Measurements from ENCODE around the gene RAI1.
"Not testable (repeated sequence)": the region's sequence is repeated elsewhere in the genome, so short reads cannot be mapped to it uniquely, and the experiment has no call there.

The RAI1 gene

GRCh38 chr17:17796787-17797061, 115.5 kb downstream of the RAI1 start:
- peaks cover 3% of the 10 kb centered on the region for H3K27me3 Mint-ChIP-seq
- H3K4me1 Mint-ChIP-seq (ENCODE audit: low read depth) = peaks cover 13% of the 10 kb centered on the region
- H3K9me3 Mint-ChIP-seq = no peaks in the 10 kb centered on the region
- H3K36me3 Mint-ChIP-seq (ENCODE audit: low read depth) = peaks cover 78% of the 10 kb centered on the region
- intact Hi-C loops (cut with micrococcal nuclease) = no loop called here
- no peak overlapping the region for H3K27ac Mint-ChIP-seq
- H3K4me3 Mint-ChIP-seq = no peak overlapping the region

- no peak overlapping the region for H3K27ac Mint-ChIP-seq
- no peaks in the 10 kb centered on the region for H3K9me3 Mint-ChIP-seq
- intact Hi-C loops (cut with micrococcal nuclease) = no loop called here
- H3K36me3 Mint-ChIP-seq (ENCODE audit: low read depth) = peaks cover 84% of the 10 kb centered on the region
- no peak overlapping the region for H3K4me3 Mint-ChIP-seq
- H3K4me1 Mint-ChIP-seq (ENCODE audit: low read depth) = peaks cover 8% of the 10 kb centered on the region
- no peaks in the 10 kb centered on the region for H3K27me3 Mint-ChIP-seq
Measured at GRCh38 chr17:17797119-17797809, 116.0 kb downstream of the RAI1 start.

- intact Hi-C loops (cut with micrococcal nuclease) = no loop called here
- Mint-ChIP-seq H3K9me3 (no peaks in the 10 kb centered on the region), H3K27ac (no peak overlapping the region), H3K36me3 (ENCODE audit: low read depth) (peaks cover 82% of the 10 kb centered on the region), H3K27me3 (no peaks in the 10 kb centered on the region), H3K4me3 (no peak overlapping the region), H3K4me1 (ENCODE audit: low read depth) (no peaks in the 10 kb centered on the region)
Measured at GRCh38 chr17:17798010-17798556, 116.8 kb downstream of the RAI1 start.

- Mint-ChIP-seq H3K4me1 (ENCODE audit: low read depth) (no peaks in the 10 kb centered on the region), H3K27me3 (no peaks in the 10 kb centered on the region), H3K4me3 (no peak overlapping the region), H3K36me3 (ENCODE audit: low read depth) (peaks cover 82% of the 10 kb centered on the region), H3K27ac (no peak overlapping the region), H3K9me3 (no peaks in the 10 kb centered on the region)
- intact Hi-C loops (cut with micrococcal nuclease) = no loop called here
Measured at GRCh38 chr17:17798573-17799255, 117.5 kb downstream of the RAI1 start.

GRCh38 chr17:17800504-17801021, 119.3 kb downstream of the RAI1 start:
- Mint-ChIP-seq H3K27ac (no peak overlapping the region), H3K9me3 (no peaks in the 10 kb centered on the region), H3K36me3 (ENCODE audit: low read depth) (peaks cover 79% of the 10 kb centered on the region), H3K4me3 (no peak overlapping the region), H3K4me1 (ENCODE audit: low read depth) (no peaks in the 10 kb centered on the region), H3K27me3 (no peaks in the 10 kb centered on the region)
- intact Hi-C loops (cut with micrococcal nuclease) = no loop called here

- intact Hi-C loops (cut with micrococcal nuclease) = no loop called here
- Mint-ChIP-seq H3K36me3 (ENCODE audit: low read depth) (peaks cover 78% of the 10 kb centered on the region), H3K9me3 (no peaks in the 10 kb centered on the region), H3K27me3 (no peaks in the 10 kb centered on the region), H3K27ac (no peak overlapping the region), H3K4me1 (ENCODE audit: low read depth) (no peaks in the 10 kb centered on the region), H3K4me3 (no peak overlapping the region)
Measured at GRCh38 chr17:17801800-17802481, 120.7 kb downstream of the RAI1 start.

GRCh38 chr17:17804007-17804406, 122.7 kb downstream of the RAI1 start:
- H3K27me3 Mint-ChIP-seq = no peaks in the 10 kb centered on the region
- no peaks in the 10 kb centered on the region for H3K9me3 Mint-ChIP-seq
- H3K4me3 Mint-ChIP-seq = no peak overlapping the region
- H3K27ac Mint-ChIP-seq = no peak overlapping the region
- intact Hi-C loops (cut with micrococcal nuclease) = no loop called here
- no peaks in the 10 kb centered on the region for H3K4me1 Mint-ChIP-seq (ENCODE audit: low read depth)
- H3K36me3 Mint-ChIP-seq (ENCODE audit: low read depth) = peaks cover 72% of the 10 kb centered on the region

GRCh38 chr17:17805575-17805974, 124.3 kb downstream of the RAI1 start:
- Mint-ChIP-seq H3K9me3 (no peaks in the 10 kb centered on the region), H3K36me3 (ENCODE audit: low read depth) (peaks cover 73% of the 10 kb centered on the region), H3K4me1 (ENCODE audit: low read depth) (no peaks in the 10 kb centered on the region), H3K27me3 (no peaks in the 10 kb centered on the region), H3K4me3 (no peak overlapping the region), H3K27ac (no peak overlapping the region)
- intact Hi-C loops (cut with micrococcal nuclease) = no loop called here

- Mint-ChIP-seq H3K27ac (no peak overlapping the region), H3K4me3 (no peak overlapping the region), H3K9me3 (no peaks in the 10 kb centered on the region), H3K4me1 (ENCODE audit: low read depth) (no peaks in the 10 kb centered on the region), H3K36me3 (ENCODE audit: low read depth) (peaks cover 77% of the 10 kb centered on the region), H3K27me3 (no peaks in the 10 kb centered on the region)
- intact Hi-C loops (cut with micrococcal nuclease) = no loop called here
Measured at GRCh38 chr17:17806035-17806434, 124.8 kb downstream of the RAI1 start.

GRCh38 chr17:17806611-17807274, 125.5 kb downstream of the RAI1 start:
- Mint-ChIP-seq H3K27ac (no peak overlapping the region), H3K27me3 (no peaks in the 10 kb centered on the region), H3K4me1 (ENCODE audit: low read depth) (no peaks in the 10 kb centered on the region), H3K9me3 (no peaks in the 10 kb centered on the region), H3K36me3 (ENCODE audit: low read depth) (peaks cover 83% of the 10 kb centered on the region), H3K4me3 (no peak overlapping the region)
- intact Hi-C loops (cut with micrococcal nuclease) = no loop called here

GRCh38 chr17:17807440-17807839, 126.2 kb downstream of the RAI1 start:
- intact Hi-C loops (cut with micrococcal nuclease) = no loop called here
- Mint-ChIP-seq H3K36me3 (ENCODE audit: low read depth) (peaks cover 84% of the 10 kb centered on the region), H3K4me3 (no peak overlapping the region), H3K9me3 (no peaks in the 10 kb centered on the region), H3K4me1 (ENCODE audit: low read depth) (no peaks in the 10 kb centered on the region), H3K27me3 (no peaks in the 10 kb centered on the region), H3K27ac (peak overlapping the region; percentile 58)

GRCh38 chr17:17808200-17808599, 126.9 kb downstream of the RAI1 start:
- Mint-ChIP-seq H3K27ac (peak overlapping the region; percentile 58), H3K36me3 (ENCODE audit: low read depth) (peaks cover 91% of the 10 kb centered on the region)
- H3K4me3 Mint-ChIP-seq; H3K27me3 Mint-ChIP-seq; H3K9me3 Mint-ChIP-seq; intact Hi-C loops (cut with micrococcal nuclease); H3K4me1 Mint-ChIP-seq (ENCODE audit: low read depth): not testable (repeated sequence)

GRCh38 chr17:17808706-17809432, 127.6 kb downstream of the RAI1 start:
- H3K27ac Mint-ChIP-seq = no peak overlapping the region
- H3K4me3 Mint-ChIP-seq = no peak overlapping the region
- H3K36me3 Mint-ChIP-seq (ENCODE audit: low read depth) = peaks cover 91% of the 10 kb centered on the region
- H3K9me3 Mint-ChIP-seq = no peaks in the 10 kb centered on the region
- intact Hi-C loops (cut with micrococcal nuclease) = no loop called here
- H3K4me1 Mint-ChIP-seq (ENCODE audit: low read depth) = no peaks in the 10 kb centered on the region
- no peaks in the 10 kb centered on the region for H3K27me3 Mint-ChIP-seq

Data from dendritic cell treated with granulocyte-macrophage colony-stimulating factor and Interleukin-4, amounts not matched to agents 40 ng/mL and 50 ng/mL, for 4 days (primary cell).